Lower lobe of right lung (tissue), 2 donors: Measurements from ENCODE around the gene GMEB1. TPM values are rescaled to one million over a fixed set of nuclear protein-coding genes. Genes with fewer than 3 reads are reported as not detected.

Experiments used
- ATAC-seq, 2 donors: fragments of 200-7000 bp; cut with Tn5 transposase; one replicate each; pipeline ENCODE4 v1.9.1; 2020 to 2022; ENCODE audit warnings: mild to moderate bottlenecking in 2 of 2, moderate library complexity in 2 of 2
- DNase-seq: peaks from one replicate; pipeline ENCODE4 v3.0.0-alpha.2; 2020
- H3K27ac ChIP-seq: fragments of 200-600 bp; one replicate; pipeline ENCODE4 v1.8.0; 2022
- H3K27me3 ChIP-seq: fragments of 200-600 bp; one replicate; pipeline ENCODE4 v1.8.0; 2022; ENCODE audit warnings: low read depth
- H3K36me3 ChIP-seq: fragments of 200-600 bp; one replicate; pipeline ENCODE4 v1.8.0; 2022; ENCODE audit warnings: mild to moderate bottlenecking
- H3K4me1 ChIP-seq: fragments of 200-600 bp; one replicate; pipeline ENCODE4 v1.8.0; 2022
- H3K4me3 ChIP-seq: fragments of 200-600 bp; one replicate; pipeline ENCODE4 v1.8.0; 2022; ENCODE audit warnings: mild to moderate bottlenecking
- H3K9me3 ChIP-seq: fragments of 200-600 bp; one replicate; pipeline ENCODE4 v1.8.0; 2022
- intact Hi-C: fragments of 100-400 bp; cut with DNase I; formaldehyde crosslinking; loops from one replicate; pipeline ENCODE4 v1.11.0; 2022
- total RNA-seq: library from RNA; stranded (reverse); fragmentation: NEBNext Ultra II Directional; extraction: Animal tissue kit (Norgen Biotek cat#: 25700); gene quantifications from one replicate; pipeline ENCODE4 v1.2.1, GENCODE V29; 2021
- TF ChIP-seq, protein P1 (sequence below): fragments of 200-600 bp; IDR thresholded peaks from one replicate; pipeline ENCODE4 v1.8.0; 2022; ENCODE audit warnings: antibody characterized with exemption, mild to moderate bottlenecking
- donor health status: DM: no; HTN: yes; CAD: no; lungs with severe emphysema.

The GMEB1 gene
- total RNA-seq, 1 donor from 2014 or later = 14.2 TPM

DNA sequence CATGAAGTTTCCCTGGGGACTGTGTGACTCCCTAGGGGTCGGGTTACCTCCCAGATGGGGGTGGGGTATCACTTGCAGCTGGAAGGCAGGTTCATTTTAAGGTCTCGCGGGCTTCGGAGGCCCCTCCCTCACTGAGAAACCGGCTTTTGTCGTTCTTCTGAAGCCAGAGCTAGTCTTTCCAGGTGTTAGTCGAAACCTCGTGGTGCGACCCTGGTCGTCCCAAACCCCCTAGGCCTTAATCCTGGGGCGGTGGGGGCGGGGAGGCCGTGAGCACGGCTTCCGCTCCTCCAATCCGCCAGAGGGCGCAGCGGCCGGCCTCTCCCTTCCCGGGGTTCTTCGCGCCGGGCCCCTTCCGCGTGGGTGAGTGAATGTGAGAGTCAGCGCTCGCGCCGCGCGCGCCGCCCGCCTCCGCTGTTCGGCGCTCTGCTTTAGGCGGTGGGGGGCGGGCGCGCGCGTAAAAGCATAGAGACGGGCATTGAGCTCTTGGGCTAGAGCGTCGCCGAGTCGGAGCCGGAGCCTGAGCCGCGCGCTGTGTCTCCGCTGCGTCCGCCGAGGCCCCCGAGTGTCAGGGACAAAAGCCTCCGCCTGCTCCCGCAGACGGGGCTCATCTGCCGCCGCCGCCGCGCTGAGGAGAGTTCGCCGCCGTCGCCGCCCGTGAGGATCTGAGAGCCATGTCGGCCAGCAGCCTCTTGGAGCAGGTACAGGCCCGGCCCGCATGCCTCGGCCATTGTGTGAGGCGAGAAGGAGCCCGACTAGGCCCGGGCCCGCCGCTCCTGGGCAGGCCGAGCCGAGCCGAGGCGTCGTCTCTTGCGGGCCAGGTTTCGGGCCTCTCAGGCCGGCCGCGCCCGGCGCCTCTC is 68.1 kb downstream of the GMEB1 start, which contains the start of gene YTHDF2:
YTHDF2 (plus strand) TSS at position 491 of the 857 bp plus-strand sequence; CDS start at position 672, 181 bp downstream.
- intact Hi-C loops = no loop called here
- Histone ChIP-seq H3K4me3 (peak within 1 kb of the TSS; percentile 97), H3K4me1 (peaks cover 47% of the 10 kb centered on the region), H3K9me3 (no peaks in the 10 kb centered on the region), H3K27me3 (no peaks in the 10 kb centered on the region), H3K27ac (peak within 1 kb of the TSS; percentile 98), H3K36me3 (peaks cover 35% of the 10 kb centered on the region)
- DNase-seq = peak; percentile 99
- ATAC-seq = peak; percentile 98 to 99
- TF ChIP-seq, protein P1, sequence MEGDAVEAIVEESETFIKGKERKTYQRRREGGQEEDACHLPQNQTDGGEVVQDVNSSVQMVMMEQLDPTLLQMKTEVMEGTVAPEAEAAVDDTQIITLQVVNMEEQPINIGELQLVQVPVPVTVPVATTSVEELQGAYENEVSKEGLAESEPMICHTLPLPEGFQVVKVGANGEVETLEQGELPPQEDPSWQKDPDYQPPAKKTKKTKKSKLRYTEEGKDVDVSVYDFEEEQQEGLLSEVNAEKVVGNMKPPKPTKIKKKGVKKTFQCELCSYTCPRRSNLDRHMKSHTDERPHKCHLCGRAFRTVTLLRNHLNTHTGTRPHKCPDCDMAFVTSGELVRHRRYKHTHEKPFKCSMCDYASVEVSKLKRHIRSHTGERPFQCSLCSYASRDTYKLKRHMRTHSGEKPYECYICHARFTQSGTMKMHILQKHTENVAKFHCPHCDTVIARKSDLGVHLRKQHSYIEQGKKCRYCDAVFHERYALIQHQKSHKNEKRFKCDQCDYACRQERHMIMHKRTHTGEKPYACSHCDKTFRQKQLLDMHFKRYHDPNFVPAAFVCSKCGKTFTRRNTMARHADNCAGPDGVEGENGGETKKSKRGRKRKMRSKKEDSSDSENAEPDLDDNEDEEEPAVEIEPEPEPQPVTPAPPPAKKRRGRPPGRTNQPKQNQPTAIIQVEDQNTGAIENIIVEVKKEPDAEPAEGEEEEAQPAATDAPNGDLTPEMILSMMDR = peak; percentile 96

DNA sequence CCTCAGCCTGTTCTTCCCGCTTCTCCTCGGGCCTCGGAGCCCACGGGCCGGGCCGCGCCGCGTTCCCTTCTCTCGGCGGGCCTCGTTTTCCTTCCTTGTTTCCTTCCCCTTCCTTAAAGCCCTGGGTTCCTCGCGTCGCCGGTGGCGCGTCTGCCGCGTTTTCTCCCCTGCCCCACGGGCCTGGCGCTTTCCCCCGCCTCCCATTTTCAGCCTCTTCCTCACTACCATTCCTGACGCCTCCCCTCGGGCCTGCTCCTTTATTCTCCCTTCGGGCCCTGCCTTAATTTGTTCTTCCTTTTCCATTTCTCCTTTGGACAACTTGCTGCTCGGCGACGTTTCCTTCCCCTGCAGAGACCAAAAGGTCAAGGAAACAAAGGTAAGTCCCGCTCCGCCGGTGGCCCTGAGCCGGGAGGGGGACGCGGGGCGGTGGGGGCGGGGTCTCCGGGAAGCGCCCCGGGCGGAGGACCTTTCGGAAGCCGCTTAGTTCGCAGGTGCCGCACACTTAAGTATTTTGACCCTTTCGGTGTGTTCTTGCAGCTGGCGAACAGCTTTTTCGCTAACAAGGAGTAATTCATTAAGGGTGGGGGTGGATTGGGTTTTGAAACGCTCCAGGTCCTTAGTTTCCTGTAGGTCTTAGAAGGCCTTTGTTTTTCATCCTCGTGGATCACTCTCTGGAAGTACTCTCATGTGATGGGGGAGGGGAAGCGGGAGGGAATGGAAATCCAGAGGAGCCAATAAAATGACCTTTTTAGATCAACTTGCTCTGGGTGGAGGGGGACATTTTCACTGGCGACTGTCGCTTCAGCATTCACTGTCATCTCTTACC is 68.9 kb downstream of the GMEB1 start:
- DNase-seq = peak; percentile 61
- peaks cover 56% of the 10 kb centered on the region for H3K4me1 ChIP-seq
- H3K27ac ChIP-seq = peak overlapping the region; percentile 98
- ATAC-seq = peak; percentile 42 to 68
- peak overlapping the region; percentile 97 for H3K4me3 ChIP-seq
- no peaks in the 10 kb centered on the region for H3K9me3 ChIP-seq
- intact Hi-C loops = no loop called here
- H3K36me3 ChIP-seq = peaks cover 43% of the 10 kb centered on the region
- TF ChIP-seq, protein P1 = no peak
- no peaks in the 10 kb centered on the region for H3K27me3 ChIP-seq

DNA sequence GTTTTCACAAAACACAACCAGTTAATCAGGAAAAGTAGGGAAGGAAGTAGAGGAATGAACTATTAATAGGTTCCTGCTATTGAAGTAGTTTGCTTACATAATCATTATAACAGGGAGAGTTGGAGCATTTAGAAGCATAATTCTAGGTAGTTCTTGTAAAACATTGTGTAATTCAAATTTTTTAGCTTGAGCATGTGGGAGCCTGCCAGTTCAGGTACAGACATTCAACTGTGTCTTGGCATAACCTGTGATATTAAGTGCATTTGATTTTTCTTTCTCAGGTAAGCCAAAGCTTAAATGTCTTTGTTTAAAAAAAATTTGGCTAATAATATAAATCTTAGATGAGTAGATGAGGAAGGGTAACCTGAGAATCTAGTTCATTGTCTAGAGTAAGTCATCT is 71.5 kb downstream of the GMEB1 start:
- Histone ChIP-seq H3K27ac (no peak overlapping the region), H3K36me3 (peaks cover 69% of the 10 kb centered on the region), H3K9me3 (no peaks in the 10 kb centered on the region), H3K27me3 (no peaks in the 10 kb centered on the region), H3K4me3 (no peak overlapping the region), H3K4me1 (peaks cover 79% of the 10 kb centered on the region)
- peak in 1 of 2 donors; percentile 3 for ATAC-seq
- no peak for DNase-seq
- intact Hi-C loops = no loop called here
- TF ChIP-seq, protein P1 = no peak

DNA sequence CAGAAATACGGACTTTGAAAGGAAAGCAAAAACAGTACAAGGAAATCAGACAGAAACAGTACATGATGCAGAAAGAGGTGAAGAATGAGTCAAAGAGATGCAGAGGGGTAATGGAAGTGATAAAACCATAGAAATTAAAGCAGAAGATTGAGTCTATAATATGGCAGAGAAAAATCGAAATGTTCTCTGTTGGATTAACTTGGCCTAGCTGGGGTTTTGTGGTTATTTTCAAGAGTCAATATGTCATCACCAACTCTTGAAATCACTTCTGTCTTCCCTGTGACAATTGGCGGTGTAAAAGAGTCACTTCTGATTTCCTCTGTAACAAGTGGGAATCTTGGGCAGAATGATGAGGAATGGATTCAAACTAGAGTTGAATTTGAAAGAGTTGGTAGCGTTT is 75.6 kb downstream of the GMEB1 start:
- Histone ChIP-seq H3K4me3 (peak overlapping the region; percentile 18), H3K27ac (no peak overlapping the region), H3K27me3 (no peaks in the 10 kb centered on the region), H3K9me3 (no peaks in the 10 kb centered on the region), H3K4me1 (peaks cover 97% of the 10 kb centered on the region), H3K36me3 (peaks cover 80% of the 10 kb centered on the region)
- TF ChIP-seq, protein P1 = no peak
- intact Hi-C loops = no loop called here
- DNase-seq = no peak
- no peak for ATAC-seq

DNA sequence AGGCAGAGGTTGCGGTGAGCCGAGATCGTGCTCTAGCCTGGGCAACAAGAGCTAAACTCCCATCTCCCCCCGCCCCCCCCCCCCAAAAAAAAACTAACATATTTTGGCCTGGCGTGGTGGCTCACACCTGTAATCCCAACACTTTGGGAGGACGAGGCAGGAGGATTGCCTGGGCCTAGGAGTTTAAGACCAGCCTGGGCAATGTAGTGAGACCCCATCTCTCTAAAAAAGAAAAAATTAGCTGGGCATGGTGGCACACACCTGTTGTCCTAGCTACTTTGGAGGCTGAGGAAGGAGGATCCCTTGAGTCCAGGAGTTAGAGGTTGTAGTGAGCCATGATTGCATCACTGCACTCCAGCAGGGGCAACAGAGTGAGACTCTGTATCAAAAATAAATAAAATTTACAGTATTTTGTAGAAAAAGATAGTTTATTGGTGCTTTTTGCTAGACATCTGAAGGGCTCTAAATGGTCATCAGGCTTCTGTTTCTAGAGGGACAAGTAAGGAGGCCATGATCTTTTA is 77.1 kb downstream of the GMEB1 start:
- TF ChIP-seq, protein P1 = no peak
- intact Hi-C loops = no loop called here
- Histone ChIP-seq H3K9me3 (no peaks in the 10 kb centered on the region), H3K36me3 (peaks cover 65% of the 10 kb centered on the region), H3K4me3 (no peak overlapping the region), H3K27ac (no peak overlapping the region), H3K4me1 (peaks cover 96% of the 10 kb centered on the region), H3K27me3 (no peaks in the 10 kb centered on the region)
- DNase-seq = no peak
- ATAC-seq = no peak
